HG02938 (cell line): ENCODE measurements around the gene PCDH18.
A peak's percentile ranks its signal among the peaks of the same experiment; 100 is the strongest.
"Not testable (repeated sequence)": the region's sequence is repeated elsewhere in the genome, so short reads cannot be mapped to it uniquely, and the experiment has no call there.

Source experiments
- ATAC-seq: cut with Tn5 transposase; IDR thresholded peaks from one replicate; pipeline ENCODE4 v1.9.1; 2021; ENCODE audit warnings: mild to moderate bottlenecking, moderate library complexity; ENCODE audit not compliant: unreplicated experiment

The PCDH18 gene, protein sequence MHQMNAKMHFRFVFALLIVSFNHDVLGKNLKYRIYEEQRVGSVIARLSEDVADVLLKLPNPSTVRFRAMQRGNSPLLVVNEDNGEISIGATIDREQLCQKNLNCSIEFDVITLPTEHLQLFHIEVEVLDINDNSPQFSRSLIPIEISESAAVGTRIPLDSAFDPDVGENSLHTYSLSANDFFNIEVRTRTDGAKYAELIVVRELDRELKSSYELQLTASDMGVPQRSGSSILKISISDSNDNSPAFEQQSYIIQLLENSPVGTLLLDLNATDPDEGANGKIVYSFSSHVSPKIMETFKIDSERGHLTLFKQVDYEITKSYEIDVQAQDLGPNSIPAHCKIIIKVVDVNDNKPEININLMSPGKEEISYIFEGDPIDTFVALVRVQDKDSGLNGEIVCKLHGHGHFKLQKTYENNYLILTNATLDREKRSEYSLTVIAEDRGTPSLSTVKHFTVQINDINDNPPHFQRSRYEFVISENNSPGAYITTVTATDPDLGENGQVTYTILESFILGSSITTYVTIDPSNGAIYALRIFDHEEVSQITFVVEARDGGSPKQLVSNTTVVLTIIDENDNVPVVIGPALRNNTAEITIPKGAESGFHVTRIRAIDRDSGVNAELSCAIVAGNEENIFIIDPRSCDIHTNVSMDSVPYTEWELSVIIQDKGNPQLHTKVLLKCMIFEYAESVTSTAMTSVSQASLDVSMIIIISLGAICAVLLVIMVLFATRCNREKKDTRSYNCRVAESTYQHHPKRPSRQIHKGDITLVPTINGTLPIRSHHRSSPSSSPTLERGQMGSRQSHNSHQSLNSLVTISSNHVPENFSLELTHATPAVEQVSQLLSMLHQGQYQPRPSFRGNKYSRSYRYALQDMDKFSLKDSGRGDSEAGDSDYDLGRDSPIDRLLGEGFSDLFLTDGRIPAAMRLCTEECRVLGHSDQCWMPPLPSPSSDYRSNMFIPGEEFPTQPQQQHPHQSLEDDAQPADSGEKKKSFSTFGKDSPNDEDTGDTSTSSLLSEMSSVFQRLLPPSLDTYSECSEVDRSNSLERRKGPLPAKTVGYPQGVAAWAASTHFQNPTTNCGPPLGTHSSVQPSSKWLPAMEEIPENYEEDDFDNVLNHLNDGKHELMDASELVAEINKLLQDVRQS

DNA sequence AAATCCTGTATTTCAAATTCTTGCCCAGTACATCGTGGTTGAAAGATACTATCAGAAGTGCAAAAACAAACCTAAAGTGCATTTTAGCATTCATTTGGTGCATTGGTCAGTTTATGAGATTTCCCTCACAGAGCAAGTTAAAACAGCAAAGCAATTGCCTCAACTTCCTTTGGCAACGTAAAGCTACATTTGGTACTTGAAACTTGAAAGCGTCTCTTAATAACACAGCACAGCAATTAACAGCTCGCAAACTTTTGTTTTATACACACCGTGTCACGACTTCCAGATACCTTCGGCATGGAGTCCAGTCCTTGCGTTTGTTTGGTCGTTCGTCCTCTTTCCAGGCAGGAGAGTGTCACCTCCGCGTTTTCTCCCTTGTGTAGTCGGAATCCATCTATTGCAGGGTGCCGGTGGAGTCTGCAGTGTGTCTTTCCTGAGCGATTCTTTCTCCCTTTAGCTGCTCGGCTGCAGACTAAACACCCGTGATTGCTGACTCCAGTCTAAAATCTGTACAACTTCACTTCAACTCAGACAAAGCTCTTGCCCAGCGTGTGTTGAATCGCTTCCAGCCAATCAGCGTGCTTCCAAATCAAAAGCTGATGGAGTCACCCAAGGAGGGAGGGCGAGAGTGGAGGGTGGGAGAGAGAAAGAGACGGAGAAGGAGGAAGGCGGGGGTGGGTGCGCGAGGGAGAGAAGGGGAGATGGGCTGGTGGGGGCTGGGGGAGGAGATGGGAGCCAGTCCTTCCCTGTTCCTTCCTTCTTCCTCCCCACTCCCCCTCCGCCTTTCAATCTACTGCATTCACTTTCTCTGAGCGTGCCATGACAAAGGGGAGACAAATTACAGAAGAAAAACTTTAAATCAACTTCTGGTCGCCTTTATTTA is at the start of gene PCDH18:
Gene PCDH18, minus strand, starts transcription at position 509 of the 883 bp plus-strand sequence. Its CDS starts 406 bp downstream, at position 103.
- ATAC-seq, result peak; percentile 74

DNA sequence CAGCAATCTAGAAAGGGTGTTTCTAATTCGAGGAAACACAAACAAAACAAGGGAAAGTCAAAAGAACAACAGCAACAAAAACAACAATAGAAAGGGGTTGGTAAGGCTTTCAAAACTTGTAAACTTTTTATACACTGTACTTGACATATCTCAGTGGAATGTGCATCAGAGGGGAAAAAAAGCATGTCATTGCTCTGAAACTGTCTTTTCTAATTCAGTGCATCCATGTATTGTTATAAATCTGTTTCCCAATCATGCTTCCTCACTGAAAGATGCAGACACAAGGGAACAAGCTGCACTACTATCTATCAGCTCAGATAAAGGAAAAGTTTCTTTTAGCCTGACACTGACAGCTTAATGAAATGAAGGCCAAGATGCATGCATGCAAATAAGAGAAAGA is 44.2 kb upstream of the PCDH18 start:
- no peak for ATAC-seq

GRCh38 chr4:137572647-137573046 is 40.4 kb upstream of the PCDH18 start:
- no peak for ATAC-seq

GRCh38 chr4:137572163-137572562 is 39.9 kb upstream of the PCDH18 start:
- ATAC-seq, result no peak

GRCh38 chr4:137559801-137560200 is 27.5 kb upstream of the PCDH18 start:
- ATAC-seq, result no peak

- no peak for ATAC-seq
These were observed 26.7 kb upstream of the PCDH18 start for GRCh38 chr4:137558951-137559350.

- ATAC-seq, result no peak
These were observed 13.2 kb upstream of the PCDH18 start for GRCh38 chr4:137545461-137545861.

DNA sequence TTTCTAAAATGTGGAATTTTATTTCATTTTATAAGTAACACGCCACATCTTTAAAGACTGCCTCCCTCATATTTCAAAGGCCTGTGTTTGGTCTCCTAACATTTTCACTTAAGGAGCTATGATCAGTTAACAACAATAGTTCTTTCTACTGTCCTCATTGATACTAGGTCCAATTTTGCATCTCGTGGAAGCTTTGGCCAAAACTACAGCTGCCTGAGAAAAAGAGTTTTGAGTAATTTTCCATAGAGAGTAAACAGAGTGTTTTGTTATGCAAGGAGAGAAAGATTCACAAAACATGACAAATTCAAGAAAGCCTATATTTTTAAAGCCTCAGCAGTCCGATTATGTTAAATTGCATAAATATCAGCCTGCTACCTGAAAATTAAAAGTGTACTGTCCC is 11.4 kb upstream of the PCDH18 start:
- no peak for ATAC-seq

DNA sequence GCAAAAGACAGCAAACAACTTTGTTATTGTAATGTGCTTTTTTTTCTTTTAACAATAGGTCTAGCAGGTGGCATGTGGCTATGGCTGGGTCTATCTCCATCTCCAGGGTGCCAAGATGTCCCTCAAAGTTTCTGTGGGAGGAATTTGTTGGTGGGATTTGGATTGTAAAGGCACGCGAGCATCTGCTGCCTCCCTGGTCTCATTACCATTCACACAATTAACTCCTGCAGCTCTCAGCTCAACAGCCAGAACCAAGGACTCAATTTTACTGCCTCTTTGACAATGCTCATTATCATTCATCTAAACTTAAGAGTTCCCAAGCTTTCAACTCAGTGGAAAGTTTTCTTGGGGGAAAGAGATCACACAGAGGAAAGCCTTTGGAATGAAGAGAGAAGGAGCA is 10.9 kb upstream of the PCDH18 start:
- no peak for ATAC-seq

DNA sequence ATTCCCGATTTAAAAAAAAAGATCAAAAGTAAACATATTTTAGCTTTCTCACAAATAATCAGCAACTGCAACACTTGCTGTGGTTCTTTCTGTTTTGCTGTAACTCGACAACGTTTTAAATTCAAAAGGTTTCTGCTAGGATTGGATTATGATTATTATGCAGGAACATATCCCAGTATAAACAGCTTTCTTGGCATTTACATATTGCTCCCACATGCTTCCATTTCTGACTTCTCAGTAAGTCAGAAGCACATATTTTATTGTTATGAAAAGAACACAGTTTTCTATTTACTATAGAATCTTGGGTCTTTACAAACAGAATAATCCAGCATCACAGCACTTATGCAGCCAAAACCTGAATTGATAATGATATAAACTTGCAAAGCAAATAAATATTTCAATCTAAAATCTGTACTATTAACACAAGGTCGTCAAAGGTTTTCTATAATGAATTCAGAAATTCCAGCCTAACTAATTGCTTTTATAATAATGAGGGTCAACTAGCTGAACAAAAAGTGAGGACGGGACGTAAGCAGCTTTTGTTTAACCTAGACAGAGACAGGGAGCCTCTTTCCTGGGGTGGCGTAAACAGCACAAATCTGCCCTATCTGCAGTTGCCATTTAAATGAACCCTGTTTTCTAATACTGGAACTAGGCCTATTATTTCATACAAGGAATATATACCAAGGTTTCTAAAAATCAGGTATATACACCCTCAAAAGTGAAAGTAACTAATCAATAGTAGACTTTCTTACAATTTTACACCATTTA is 9.8 kb upstream of the PCDH18 start:
- no peak for ATAC-seq

DNA sequence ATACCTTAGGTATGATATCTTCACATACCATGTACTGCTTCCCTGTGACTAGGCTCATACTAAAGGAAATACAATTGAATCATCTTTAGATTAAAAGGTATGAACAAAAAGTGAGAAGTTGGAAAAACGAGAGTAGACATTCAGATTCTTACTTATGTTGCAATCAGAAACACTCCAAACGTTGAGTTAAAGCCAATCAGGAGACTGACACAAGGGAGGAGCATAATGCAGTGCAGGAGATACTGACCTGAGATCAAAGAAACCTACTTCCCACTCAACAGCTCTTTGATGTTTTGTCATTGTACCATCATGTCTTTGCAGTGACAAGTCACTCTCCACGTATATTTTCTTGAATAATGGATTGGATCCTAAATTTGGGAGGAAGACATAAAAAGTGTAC is 8.9 kb upstream of the PCDH18 start:
- no peak for ATAC-seq

DNA sequence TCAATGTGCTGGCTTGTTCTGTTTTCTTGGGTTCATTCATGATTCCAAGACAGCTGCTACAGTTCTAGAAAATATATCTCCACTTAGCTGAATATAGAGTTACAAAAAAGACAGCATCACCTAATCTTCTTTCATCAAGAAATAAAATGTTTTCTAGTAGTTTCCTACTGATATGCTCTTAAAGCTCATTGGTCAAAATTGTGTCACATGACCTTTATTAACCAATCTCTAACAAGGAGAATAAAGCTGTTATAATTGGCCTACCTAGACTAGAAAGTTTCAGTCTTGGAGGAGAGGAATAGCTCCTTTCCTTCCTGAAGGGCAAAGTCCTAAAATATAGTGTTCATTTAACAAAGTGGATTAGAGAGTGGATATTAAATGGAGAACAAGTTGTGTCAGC is 8.1 kb upstream of the PCDH18 start:
- no peak for ATAC-seq

DNA sequence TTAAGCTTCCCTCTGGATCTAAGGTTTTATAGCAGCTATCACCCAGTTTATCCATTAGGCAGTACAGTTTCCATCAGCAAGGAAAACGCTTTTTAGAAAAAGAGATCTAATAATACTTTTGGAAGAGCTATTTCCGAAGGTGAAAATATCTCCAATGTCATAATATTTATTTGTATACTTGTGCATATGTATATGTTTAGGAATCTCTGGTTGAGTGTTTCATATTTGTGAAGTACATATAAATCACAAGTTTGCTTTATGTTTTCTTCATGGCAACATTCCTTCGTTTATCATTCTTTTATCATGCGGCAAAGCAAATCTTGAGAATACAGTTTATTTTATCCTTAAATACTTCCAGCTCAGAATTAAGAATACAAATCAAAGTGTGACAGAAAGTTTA is 6.2 kb upstream of the PCDH18 start:
- ATAC-seq, result no peak

DNA sequence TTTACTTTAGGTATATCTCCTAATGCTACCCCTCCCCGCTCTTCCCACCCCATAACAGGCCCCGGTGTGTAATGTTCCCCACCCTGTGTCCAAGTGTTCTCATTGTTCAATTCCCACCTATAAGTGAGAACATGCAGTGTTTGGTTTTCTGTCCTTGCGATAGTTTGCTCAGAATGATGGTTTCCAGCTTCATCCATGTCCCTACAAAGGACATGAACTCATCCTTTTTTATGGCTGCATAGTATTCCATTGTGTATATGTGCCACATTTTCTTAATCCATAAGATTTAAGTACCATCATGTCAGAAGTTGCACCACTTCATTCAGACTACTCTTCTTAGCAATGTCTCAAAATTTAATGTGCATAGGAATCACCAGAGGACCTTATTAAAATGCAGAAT is 5.5 kb upstream of the PCDH18 start:
- ATAC-seq, result not testable (repeated sequence)

GRCh38 chr4:137536789-137537561 is 4.7 kb upstream of the PCDH18 start:
- ATAC-seq, result no peak

GRCh38 chr4:137535718-137536117 is 3.4 kb upstream of the PCDH18 start:
- ATAC-seq, result no peak

- no peak for ATAC-seq
These were observed 2.2 kb upstream of the PCDH18 start for GRCh38 chr4:137534516-137534915.

- ATAC-seq, result no peak
These were observed 1.6 kb upstream of the PCDH18 start for GRCh38 chr4:137533855-137534254.

DNA sequence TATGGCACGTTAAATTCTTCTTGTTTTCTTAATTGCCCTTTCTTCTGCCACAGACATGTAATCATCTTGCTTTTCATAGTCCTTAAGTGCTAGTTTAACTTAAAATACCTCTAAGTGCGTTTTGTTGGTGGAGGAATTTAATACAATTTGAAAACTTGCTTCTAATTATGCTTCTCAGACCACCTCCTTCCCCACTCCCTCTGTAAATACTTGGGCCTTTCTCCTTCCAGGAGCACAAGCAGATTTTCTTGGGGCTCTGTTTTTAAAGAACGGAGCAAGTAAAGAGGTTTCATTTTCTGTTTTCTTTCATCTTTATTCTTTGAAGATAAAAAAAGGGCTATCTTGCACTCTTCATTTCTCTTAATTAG is 559 bp upstream of the PCDH18 start:
- ATAC-seq, result peak; percentile 35
